CD14-positive monocyte (primary cell): Measurements from ENCODE around the gene PLBD2. TPM values are rescaled to one million over a fixed set of nuclear protein-coding genes. Genes with fewer than 3 reads are reported as not detected.

Experiments used
- DNase-seq, 3 donors: peaks; one replicate each; pipeline ENCODE4 v3.0.0-alpha.2; 2011 to 2022
- H2AFZ ChIP-seq: 2 replicates; pipeline ENCODE4 v1.6.0; 2012; ENCODE audit warnings: mild to moderate bottlenecking, low read depth, low read length, inconsistent platforms; ENCODE audit not compliant: insufficient read depth, poor library complexity, severe bottlenecking
- H3K27ac ChIP-seq, 2 donors: 1 replicate in 1 of 2; 2 replicates in 1 of 2; pipeline ENCODE4 v1.5.1; 2012 to 2013; ENCODE audit warnings: low read length in 2 of 2, control low read depth in 1 of 2, inconsistent platforms in 1 of 2, low read depth in 1 of 2, mild to moderate bottlenecking in 1 of 2
- H3K27me3 ChIP-seq, 2 donors: one replicate each; pipeline versions ENCODE4 v1.6.0 to v1.6.1; 2011 to 2013; ENCODE audit warnings: low read length in 2 of 2; ENCODE audit not compliant: control insufficient read depth in 2 of 2, insufficient read depth in 2 of 2
- H3K36me3 ChIP-seq, 2 donors: replicated peaks in 1 of 2; 1 replicate in 1 of 2; 2 replicates in 1 of 2; pipeline versions ENCODE4 v1.5.1 to v1.6.1; 2012 to 2013; ENCODE audit warnings: low read length in 2 of 2, control low read depth in 1 of 2, inconsistent platforms in 1 of 2, mild to moderate bottlenecking in 1 of 2; ENCODE audit not compliant: insufficient read depth in 2 of 2, control insufficient read depth in 1 of 2
- H3K4me1 ChIP-seq, 2 donors: 1 replicate in 1 of 2; 2 replicates in 1 of 2; pipeline versions ENCODE4 v1.5.1 to v1.6.1; 2012 to 2013; ENCODE audit warnings: low read length in 2 of 2, control low read depth in 1 of 2, inconsistent platforms in 1 of 2, mild to moderate bottlenecking in 1 of 2, moderate library complexity in 1 of 2; ENCODE audit not compliant: insufficient read depth in 2 of 2, control insufficient read depth in 1 of 2
- H3K4me2 ChIP-seq: replicated peaks from 2 replicates; pipeline ENCODE3; 2012; ENCODE audit warnings: low read length, moderate library complexity, mild to moderate bottlenecking; ENCODE audit not compliant: poor library complexity, severe bottlenecking; ENCODE audit errors: extremely low read depth
- H3K4me3 ChIP-seq, 3 experiments: fragments of 200-600 bp in 1 of 3; sonication (generic) in 1 of 3; replicated peaks in 1 of 3; 1 replicate in 2 of 3; 2 replicates in 1 of 3; pipeline ENCODE4 v1.5.1; 2011 to 2013; ENCODE audit warnings: low read length in 3 of 3, mild to moderate bottlenecking in 3 of 3, control low read depth in 2 of 3, low read depth in 2 of 3, inconsistent platforms in 1 of 3, moderate library complexity in 1 of 3
- H3K79me2 ChIP-seq: 2 replicates; pipeline ENCODE4 v1.6.0; 2012; ENCODE audit warnings: mild to moderate bottlenecking, control low read depth, inconsistent platforms, low read length, moderate library complexity; ENCODE audit not compliant: insufficient read depth
- H3K9ac ChIP-seq: 2 replicates; pipeline ENCODE4 v1.6.0; 2017; ENCODE audit warnings: low read length, mild to moderate bottlenecking; ENCODE audit not compliant: insufficient read depth, poor library complexity, severe bottlenecking
- H3K9me3 ChIP-seq, 2 donors: replicated peaks in 1 of 2; 1 replicate in 1 of 2; 2 replicates in 1 of 2; pipeline versions ENCODE4 v1.5.1 to v1.6.1; 2012 to 2013; ENCODE audit warnings: low read length in 2 of 2, control low read depth in 1 of 2; ENCODE audit not compliant: control insufficient read depth in 1 of 2, insufficient read depth in 1 of 2
- H4K20me1 ChIP-seq: 2 replicates; pipeline ENCODE4 v1.6.0; 2012; ENCODE audit warnings: mild to moderate bottlenecking, low read length, control low read depth, moderate library complexity; ENCODE audit not compliant: insufficient read depth
- H3K27ac Mint-ChIP-seq, 7 donors: one replicate each; pipeline ENCODE4 v1.8.0; 2020; ENCODE audit warnings: mild to moderate bottlenecking in 7 of 7, mixed read lengths in 7 of 7, moderate library complexity in 6 of 7, inconsistent platforms in 2 of 7
- H3K27me3 Mint-ChIP-seq, 3 donors: one replicate each; pipeline ENCODE4 v1.8.0; 2021 to 2022; ENCODE audit warnings: low read depth in 3 of 3, mild to moderate bottlenecking in 3 of 3, mixed read lengths in 3 of 3, moderate library complexity in 3 of 3, inconsistent platforms in 1 of 3
- H3K36me3 Mint-ChIP-seq, 2 donors: one replicate each; pipeline ENCODE4 v1.8.0; 2020; ENCODE audit warnings: mixed read lengths in 2 of 2, inconsistent platforms in 1 of 2, mild to moderate bottlenecking in 1 of 2
- H3K4me1 Mint-ChIP-seq: one replicate; pipeline ENCODE4 v1.8.0; 2020; ENCODE audit warnings: mild to moderate bottlenecking, mixed read lengths
- H3K4me3 Mint-ChIP-seq, 2 donors: one replicate each; pipeline ENCODE4 v1.8.0; 2020; ENCODE audit warnings: mild to moderate bottlenecking in 2 of 2, mixed read lengths in 2 of 2, moderate library complexity in 1 of 2
- H3K9me3 Mint-ChIP-seq, 7 donors: one replicate each; pipeline ENCODE4 v1.8.0; 2020 to 2022; ENCODE audit warnings: mixed read lengths in 7 of 7, mild to moderate bottlenecking in 6 of 7, moderate library complexity in 6 of 7, inconsistent platforms in 2 of 7
- CTCF ChIP-seq: fragments of 200-600 bp; IDR thresholded peaks from one replicate; pipeline ENCODE4 v1.8.0; 2022; ENCODE audit warnings: antibody characterized with exemption, mild to moderate bottlenecking
- WGBS: methylation state at CpG from one replicate; pipeline ENCODE4 v1.1.5; 2013; ENCODE audit warnings: missing lambda C conversion rate; ENCODE audit not compliant: insufficient coverage; 5-methylcytosine and 5-hydroxymethylcytosine counted together
- intact Hi-C, 2 donors: fragments of 100-400 bp; cut with micrococcal nuclease; formaldehyde crosslinking; loops; one replicate each; pipeline versions ENCODE4 v1.15.0 to v1.15.1; 2023
- polyA plus RNA-seq, 3 donors: library from polyadenylated mRNA; depleted of rRNA in 1 of 3; unstranded in 2 of 3; stranded (reverse) in 1 of 3; fragments of 300-500 nt in 2 of 3; fragments of >200 nt in 1 of 3; fragmentation: Illumina TruSeq in 2 of 3; gene quantifications; 1 replicate in 2 of 3; 2 replicates in 1 of 3; pipeline ENCODE4 v1.2.3, GENCODE V29; 2012 to 2021

Gene PLBD2
- polyA plus RNA-seq, 3 donors = 8.5 to 12.4 (median 8.8) TPM

GRCh38 chr12:113310489-113310888 is 47.9 kb upstream of the PLBD2 start:
- H4K20me1 ChIP-seq = peaks cover 5% of the 10 kb centered on the region
- H3K27me3 ChIP-seq = no peaks in the 10 kb centered on the region
- no peak overlapping the region for H2AFZ ChIP-seq
- H3K4me1 ChIP-seq = no peaks in the 10 kb centered on the region
- H3K79me2 ChIP-seq = no peaks in the 10 kb centered on the region
- peaks cover 0 to 2% (median 0%) of the 10 kb centered on the region in 7 donors for H3K9me3 Mint-ChIP-seq
- no peak overlapping the region for H3K4me3 ChIP-seq
- no peak overlapping the region for H3K27ac ChIP-seq
- H3K4me3 Mint-ChIP-seq = no peak overlapping the region
- DNase-seq = no peak
- no peak for TF ChIP-seq CTCF
- H3K9me3 ChIP-seq = no peaks in the 10 kb centered on the region
- H3K27me3 Mint-ChIP-seq = peaks cover 0 to 2% (median 2%) of the 10 kb centered on the region in 3 donors
- H3K4me1 Mint-ChIP-seq = no peaks in the 10 kb centered on the region
- H3K9ac ChIP-seq = no peak overlapping the region
- peaks cover 77 to 99% of the 10 kb centered on the region in 2 donors for H3K36me3 ChIP-seq
- H3K27ac Mint-ChIP-seq = peak overlapping the region in 1 of 7 donors; percentile 25
- intact Hi-C loops = loop anchor here (5.0 kb wide), 1 partner anchor 117 kb away; no protein-coding TSS in a partner anchor
- peaks cover 80 to 97% of the 10 kb centered on the region in 2 donors for H3K36me3 Mint-ChIP-seq
- no peak overlapping the region for H3K4me2 ChIP-seq
- no CpG with 5 or more reads among the region's 1 CpG for WGBS

- Histone ChIP-seq H3K27ac (no peak overlapping the region), H3K79me2 (no peaks in the 10 kb centered on the region), H3K9ac (no peak overlapping the region), H3K4me2 (no peak overlapping the region), H3K4me1 (no peaks in the 10 kb centered on the region), H4K20me1 (peaks cover 10% of the 10 kb centered on the region), H3K4me3 (no peak overlapping the region), H3K36me3 (peaks cover 86 to 100% of the 10 kb centered on the region in 2 donors), H3K27me3 (no peaks in the 10 kb centered on the region), H2AFZ (no peak overlapping the region), H3K9me3 (no peaks in the 10 kb centered on the region)
- WGBS = 62% methylated on average over 2 of the region's 7 CpGs
- intact Hi-C loops = loop anchor here (5.0 kb wide), 1 partner anchor 113 kb away; no protein-coding TSS in a partner anchor
- H3K4me3 Mint-ChIP-seq = no peak overlapping the region
- H3K9me3 Mint-ChIP-seq = peaks cover 0 to 6% (median 1%) of the 10 kb centered on the region in 7 donors
- H3K4me1 Mint-ChIP-seq = no peaks in the 10 kb centered on the region
- H3K36me3 Mint-ChIP-seq = peaks cover 87 to 97% of the 10 kb centered on the region in 2 donors
- no peak for TF ChIP-seq CTCF
- H3K27me3 Mint-ChIP-seq = peaks cover 0 to 3% (median 0%) of the 10 kb centered on the region in 3 donors
- peak overlapping the region in 1 of 7 donors; percentile 48 for H3K27ac Mint-ChIP-seq
- no peak for DNase-seq
Measured at GRCh38 chr12:113314121-113314529, 44.3 kb upstream of the PLBD2 start.
